ENCODE results near the gene DCP1A.

GRCh38 chr3:53256704-53257055 is 90.7 kb downstream of the DCP1A start:
- TF ChIP-seq, protein P1, sequence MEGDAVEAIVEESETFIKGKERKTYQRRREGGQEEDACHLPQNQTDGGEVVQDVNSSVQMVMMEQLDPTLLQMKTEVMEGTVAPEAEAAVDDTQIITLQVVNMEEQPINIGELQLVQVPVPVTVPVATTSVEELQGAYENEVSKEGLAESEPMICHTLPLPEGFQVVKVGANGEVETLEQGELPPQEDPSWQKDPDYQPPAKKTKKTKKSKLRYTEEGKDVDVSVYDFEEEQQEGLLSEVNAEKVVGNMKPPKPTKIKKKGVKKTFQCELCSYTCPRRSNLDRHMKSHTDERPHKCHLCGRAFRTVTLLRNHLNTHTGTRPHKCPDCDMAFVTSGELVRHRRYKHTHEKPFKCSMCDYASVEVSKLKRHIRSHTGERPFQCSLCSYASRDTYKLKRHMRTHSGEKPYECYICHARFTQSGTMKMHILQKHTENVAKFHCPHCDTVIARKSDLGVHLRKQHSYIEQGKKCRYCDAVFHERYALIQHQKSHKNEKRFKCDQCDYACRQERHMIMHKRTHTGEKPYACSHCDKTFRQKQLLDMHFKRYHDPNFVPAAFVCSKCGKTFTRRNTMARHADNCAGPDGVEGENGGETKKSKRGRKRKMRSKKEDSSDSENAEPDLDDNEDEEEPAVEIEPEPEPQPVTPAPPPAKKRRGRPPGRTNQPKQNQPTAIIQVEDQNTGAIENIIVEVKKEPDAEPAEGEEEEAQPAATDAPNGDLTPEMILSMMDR (conservative IDR thresholded peaks at IDR 0.05) = no peak
- no peak for TF ChIP-seq EZH2 (IDR thresholded peaks at IDR 0.05; ENCODE audit: low read depth)

Measured in PC-9 (cell line).